CD4-positive, alpha-beta T cell treated with Interleukin-17A for 4 hours (primary cell): ENCODE data around the gene ANO6.
"Not testable (repeated sequence)": the region's sequence is repeated elsewhere in the genome, so short reads cannot be mapped to it uniquely, and the experiment has no call there.

Experiments
- DNase-seq: peaks from one replicate; pipeline ENCODE4 v3.0.0-alpha.2; 2020; ENCODE audit warnings: mixed read lengths

The ANO6 gene

DNA sequence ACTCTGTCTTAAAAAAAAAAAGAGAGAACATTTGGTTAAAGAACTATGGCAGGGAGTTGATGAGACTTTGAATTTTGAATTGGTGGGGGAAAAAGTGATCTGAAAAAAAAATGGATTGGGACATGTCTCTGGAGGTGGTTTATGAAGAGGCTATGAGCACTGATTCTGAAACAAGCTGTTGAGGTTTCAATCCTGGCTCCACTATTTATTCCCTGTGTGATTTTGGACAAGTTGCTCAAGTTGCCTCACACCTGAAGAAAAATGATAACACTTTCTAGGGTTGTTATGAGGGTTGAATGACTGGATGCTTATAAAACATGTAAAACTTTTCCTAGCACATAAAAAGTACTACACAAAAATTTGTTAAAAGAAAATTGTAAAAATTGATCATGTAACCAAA is 1.8 kb upstream of the ANO6 start:
- no peak for DNase-seq

DNA sequence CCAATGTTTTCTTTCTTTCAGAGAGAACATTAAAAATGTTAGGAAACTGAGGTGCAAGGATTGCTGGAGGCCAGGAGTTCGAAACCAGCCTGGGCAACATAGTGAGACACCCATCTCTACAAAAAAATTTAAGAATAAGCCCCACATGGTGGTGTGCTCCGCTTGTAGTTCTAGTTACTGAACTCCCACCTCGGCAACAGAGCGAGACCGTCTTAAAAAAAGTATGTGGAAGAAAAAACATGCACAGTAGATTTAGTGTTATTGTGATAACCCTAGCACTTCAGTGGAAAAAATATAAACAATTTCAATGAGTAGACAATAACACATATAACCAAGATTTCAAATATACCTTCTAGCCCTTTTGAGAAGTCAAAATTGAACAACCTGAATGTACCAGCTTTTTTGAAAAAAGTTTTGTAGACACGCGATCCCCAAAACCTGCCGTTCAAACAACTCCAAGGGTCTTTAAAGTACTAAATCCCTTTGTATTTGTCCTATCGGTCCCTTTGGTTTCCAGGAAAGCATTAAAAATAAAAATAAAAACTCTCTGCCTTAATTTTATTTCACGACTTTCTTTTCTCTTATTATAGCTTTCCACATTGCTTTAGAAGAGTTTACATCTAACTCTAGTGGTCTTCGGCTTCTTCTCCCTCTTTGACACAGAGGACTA is 1.0 kb upstream of the ANO6 start:
- peak; percentile 15 for DNase-seq

DNA sequence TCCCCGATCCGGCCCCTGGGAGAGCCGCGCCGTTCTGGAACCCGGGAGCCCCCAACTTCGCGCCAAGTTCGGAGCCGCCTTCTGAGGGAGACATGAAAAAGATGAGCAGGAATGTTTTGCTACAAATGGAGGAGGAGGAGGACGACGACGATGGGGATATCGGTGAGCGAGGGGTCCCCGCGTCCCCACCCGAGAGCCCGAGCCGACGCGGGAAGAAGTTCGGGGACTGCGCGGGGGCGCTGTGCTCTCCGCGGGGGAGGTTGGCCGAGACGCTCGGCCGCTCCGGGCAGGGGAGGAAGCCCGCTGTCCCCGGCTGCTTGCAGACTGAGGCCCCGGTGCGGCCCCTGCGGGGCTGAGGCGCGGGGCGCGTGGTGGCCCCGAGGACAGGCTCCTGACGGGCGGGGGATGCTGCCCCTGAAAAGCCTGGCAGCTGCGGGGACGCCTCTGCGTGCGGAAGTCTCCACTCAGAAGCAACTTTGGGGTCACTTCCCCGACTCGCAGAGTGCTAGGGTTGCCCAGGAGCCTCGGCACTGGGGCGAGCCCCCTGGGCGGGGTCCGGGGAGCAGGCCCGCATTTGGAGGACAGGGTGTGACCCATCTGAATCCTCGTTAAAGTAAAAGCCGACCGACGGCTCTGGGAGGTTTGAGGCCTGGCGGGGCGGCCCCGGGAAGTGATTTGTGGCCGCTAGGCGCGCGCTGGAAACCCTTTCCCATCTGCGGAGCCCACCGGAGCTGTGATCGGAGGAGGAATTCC is 511 bp downstream of the ANO6 start:
- peak; percentile 52 for DNase-seq

DNA sequence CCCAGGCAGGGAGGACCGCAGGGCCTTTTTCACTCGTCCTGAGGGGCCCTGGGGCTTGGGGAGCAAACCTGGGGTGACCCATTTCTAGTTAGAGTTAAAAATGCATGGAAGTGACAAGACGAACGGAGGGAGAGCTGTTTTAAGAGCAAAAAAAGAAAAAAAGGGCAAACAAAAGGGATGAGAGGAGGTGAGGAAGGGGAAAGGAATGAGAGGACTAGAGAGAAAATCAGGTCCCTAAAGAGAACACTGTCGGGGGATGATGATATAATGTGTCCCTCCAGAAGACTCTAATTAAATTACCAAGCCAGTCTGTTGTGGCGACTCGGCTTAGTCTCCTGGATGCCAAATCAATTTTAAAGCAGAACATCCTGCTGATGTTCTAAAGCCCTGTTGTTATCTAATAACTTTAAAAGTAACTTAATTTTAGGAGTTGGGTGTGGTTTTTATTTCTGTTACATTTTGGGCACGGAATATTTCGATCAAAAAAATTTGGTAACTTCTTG is 1.1 kb downstream of the ANO6 start:
- DNase-seq: no peak

DNA sequence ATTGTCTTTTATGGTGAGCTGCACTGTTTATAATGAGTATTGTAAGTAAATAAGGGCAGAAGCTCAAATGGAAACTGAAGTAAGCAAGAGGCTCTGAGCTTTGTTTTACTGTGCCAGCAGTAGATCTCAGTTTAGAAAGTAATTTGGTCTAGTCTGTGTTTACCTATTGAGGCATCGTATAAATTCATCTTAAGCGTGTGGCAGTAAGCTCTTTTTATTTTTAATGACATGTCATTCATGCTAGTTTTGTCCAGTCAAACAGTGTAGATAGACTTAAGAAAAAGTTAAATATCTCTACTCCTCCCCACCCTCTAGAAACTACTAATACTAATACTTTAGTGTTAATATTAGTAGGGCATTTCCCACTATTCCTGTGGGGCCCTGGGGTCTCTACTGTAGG is 2.0 kb downstream of the ANO6 start:
- no peak for DNase-seq

DNA sequence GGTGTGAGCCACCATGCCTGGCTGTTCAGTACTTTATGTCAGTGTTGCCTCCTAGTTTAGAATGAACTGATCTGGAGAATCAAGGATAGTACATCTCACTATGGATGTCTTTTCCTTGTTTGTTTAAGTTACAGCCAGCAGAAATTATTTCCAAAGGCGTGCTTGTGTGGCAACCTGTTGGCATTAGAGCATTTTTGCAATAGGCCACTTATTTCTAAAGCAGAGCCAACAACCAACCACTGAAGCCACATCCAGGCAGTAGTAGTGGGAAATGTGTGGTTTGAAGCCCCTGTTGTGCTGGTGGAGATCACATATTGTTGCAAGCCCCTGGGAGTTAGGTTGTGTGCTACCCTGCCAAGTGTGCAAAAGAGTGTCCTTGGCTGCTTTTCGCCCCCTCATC is 3.7 kb downstream of the ANO6 start:
- no peak for DNase-seq

DNA sequence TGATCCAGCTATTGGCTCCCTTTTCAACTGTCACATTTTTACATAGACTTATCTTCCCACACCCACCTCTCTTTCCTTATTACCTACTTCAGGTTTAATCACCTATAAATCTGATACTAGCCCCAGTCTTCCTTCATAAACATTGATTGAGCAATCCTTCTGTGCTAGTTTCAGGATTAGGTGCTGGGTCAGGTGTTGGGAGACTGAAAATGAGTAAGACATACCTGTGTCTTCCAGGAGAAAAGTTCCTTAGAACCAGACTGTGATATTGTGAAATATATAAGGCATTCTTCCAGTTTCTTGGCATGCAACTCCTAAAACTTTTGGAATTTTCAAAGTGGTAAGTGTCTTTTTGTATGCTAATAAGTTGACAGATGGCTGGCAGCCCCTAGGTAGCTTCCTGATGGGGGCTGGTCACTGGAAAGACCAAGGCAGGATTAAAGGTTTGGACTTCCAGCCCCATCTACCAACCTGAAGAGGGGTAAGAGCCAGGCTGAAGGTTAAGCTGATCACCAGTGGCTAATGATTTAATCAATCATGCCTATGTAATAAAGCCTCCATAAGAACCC is 4.6 kb downstream of the ANO6 start:
- no peak for DNase-seq

DNA sequence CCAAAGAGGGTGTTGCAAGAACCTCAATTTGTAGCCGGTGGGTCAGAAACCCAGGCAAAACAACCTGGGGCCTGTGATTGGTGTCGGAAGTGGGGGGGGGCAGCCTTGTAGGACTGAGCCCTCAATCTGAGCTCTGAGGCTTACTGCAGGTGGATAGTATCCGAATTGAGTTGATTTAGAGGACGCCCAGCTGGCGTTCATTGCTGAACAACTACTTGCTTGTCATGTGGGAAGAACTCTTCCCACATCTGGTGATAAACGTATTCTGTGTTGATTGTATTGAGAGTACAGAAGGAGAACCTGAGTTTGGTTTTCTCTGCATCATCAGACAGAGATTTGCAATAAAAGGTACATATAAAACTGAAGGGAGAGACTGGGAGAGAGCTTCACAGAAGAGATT is 5.1 kb downstream of the ANO6 start:
- no peak for DNase-seq

DNA sequence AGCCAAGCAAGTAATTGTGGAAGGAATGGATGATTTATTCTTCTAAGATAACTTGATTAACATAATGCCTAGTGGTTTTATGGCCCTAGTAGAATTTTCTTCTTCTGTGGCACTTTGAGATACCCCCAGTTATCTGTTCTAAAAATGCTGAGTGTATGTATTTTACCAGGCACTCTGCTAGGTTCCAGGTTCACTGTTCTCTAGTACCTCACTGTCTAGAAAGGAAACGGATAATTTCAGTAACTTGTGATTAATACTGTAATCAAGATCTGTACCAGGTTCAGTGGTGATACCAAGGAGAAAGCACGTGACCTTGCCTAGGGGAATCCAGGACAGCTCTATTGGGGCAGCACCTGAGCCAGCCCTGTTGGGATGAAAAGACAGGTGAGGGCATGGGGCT is 8.0 kb downstream of the ANO6 start:
- no peak for DNase-seq

DNA sequence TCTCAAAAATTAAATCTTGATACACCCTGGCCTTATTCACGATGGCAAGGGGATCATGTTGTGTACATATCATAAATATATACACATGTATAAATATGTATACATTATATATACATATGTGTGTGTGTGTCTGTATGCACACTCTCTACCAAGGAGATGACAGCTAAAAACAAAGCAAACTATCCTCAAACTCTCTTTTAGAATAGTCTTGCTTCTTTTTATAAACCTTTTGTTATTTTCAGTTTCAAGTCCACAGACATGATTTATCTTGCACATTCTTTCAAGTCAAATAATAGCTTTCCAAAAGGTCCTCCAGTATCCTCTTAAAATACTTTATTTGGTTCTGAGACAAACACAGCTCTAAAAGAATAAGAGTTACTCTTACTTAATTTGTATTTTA is 8.4 kb downstream of the ANO6 start:
- DNase-seq: no peak

DNA sequence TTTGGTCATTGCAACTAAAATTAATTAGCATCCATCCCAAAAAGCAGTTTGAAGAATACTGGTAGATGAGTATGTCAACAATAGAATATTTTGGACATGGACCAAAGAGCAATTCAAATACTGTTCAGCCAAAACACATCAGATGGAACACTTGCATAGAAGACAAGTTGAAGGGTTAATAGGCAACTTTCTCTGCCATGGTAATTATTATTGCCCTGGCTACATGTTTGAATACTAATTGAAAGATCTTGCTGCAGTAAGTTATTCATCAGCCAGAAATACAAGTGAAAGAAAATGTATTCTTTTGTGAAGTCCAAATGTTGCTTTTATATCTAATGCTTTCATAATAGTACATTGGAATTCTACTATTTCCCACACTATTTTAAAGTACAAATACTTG is 10.1 kb downstream of the ANO6 start:
- no peak for DNase-seq

DNA sequence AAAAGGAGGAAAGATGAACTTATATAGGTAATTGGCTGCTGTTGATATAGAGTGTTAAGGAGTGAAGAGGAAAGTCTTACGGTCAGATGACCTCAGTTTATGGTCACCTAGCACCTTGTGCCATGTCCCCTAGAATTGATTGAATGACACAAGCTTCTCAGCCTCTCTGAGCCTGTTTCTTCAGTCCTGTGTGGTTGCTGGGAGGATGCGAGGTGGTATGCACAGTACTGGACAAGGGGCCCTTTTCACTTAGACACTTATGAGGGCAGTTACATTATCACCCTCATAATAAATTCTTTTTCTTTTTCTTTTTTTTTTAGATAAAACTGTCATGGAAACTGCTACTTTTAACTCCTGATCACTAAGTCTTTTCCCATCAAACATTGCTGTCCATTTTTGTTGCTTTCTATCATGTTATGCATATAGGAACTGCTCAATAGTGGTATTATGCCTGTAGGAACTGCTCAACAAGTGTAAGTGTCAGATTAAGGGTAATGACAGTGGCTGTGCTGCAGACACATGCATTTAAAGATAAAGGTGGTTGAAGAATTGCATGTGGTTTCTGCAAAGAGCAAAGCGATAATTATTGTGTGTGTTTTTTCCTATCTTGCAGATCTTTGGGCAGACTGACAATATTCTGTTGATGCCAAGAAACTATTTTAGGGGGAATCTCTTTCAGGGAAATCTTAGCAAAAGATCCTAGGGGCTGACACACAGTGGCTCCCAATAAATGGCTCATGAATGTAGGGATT is 11.6 kb downstream of the ANO6 start:
- DNase-seq: no peak

DNA sequence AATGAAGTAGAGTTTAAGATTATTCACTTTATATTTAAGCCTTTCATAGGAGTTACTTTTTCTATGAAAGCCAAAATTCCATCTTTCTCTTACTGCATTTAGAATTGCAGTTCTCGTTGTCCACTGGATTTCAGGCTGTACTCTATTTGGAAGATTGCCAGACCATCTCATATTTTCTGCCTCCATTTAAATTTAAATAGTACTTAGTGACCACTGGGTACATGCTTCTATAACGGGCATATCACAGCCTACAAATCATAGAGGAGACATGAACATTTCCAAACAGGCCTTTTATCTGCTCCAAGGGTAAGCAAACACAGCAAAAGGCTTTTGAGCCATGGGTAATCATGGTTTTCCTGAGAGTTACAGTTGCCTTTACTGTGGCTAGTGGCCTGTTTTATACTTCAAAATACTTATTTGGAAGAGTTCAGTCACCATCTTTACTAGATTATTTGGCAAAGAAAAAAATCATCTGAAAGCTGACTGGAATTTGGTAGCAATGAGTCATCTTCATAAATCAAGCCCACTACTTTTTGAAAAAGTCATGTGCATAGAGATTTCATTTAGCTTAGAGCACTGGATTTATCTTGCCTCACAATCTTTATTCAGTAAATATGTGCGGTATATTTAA is 15.7 kb downstream of the ANO6 start:
- DNase-seq: no peak

DNA sequence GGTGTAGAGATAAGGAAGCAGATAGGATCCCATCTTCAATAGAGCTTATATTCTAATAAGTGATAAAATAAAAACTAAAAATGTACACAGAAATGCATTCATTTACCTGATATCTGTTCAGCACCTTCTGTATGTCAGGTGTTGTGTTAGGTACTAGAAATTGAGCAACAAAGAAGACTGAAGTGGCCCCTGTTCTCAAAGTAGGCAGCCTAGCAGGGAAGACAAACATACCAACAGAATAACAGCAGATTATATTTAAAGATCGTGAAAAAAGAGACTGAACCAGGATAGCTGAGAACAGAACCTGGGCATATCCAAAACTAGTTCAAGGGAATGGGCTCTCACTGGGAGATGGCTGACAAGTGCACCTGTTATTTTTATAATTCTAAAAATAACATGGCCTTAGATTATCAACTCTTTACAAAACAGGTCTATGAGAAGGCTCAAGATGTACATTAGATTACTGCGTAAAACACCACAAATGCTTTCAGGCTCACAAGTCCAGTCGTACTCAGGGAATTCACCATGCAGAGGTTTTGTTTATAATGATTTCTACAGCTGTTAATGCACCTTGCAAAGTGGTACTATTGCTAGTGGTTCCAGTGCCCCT is 16.4 kb downstream of the ANO6 start:
- DNase-seq: no peak

DNA sequence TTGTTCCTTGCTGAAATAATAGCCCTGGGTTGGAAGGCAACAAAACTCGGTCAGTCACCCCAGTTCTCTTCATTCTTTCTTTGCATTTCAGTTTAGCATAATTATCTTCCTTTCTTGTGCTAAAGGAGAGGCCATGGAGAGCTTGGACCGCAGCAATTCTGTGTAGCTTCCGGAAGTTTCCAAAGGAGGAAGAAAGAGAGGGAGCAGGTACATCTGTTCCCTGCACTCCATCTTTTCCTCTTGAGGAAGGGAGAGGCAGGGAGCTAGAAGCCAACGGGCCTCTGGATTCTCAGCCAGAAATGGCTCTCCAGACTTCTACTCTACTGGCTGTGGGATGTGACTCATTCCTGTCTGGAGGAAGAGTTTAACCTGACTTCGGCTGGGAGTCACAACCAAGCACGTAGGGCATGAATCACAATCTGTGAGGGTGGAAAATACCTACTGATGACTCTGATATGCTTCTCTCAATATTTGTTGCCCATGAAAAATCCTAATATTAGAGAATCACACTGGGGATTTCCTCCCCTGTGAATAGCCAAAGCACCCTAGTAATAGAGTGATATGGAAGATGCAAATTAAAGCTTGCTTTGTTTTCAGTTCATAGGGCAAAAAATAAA is 17.0 kb downstream of the ANO6 start:
- DNase-seq: no peak

DNA sequence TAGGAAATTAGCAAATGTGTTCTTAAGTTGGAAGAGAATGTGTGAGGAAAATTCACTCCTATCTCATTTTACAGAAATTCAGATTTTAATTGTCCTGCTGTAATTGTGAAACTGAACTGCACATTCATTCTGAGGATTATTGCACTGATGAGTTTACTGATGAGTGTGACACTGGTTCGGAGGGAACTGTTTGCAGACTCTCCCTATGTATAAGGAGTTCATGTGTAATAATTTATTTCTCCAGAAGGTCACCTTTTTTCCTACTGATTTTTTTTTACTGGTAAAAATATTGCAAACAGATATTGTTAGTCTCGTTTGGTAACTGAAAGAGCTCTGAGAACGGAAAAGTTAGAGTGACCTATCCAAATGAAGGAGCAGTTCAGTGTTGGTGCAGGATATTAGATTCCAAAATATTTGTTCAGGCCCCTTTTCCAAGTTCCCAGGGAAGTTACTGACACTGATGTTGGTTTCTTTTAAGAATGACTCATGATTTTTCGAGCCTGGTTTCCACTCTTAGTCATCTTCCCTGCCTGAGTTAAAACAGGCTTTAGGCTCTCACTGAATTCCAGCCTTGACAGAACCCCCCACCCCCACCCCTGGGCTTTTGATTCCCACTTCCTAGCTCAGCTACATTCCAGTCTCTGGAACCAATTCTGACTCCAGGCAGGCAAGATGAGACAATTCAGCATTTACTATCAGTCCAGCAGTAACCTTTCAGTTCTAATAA is 18.4 kb downstream of the ANO6 start:
- no peak for DNase-seq

DNA sequence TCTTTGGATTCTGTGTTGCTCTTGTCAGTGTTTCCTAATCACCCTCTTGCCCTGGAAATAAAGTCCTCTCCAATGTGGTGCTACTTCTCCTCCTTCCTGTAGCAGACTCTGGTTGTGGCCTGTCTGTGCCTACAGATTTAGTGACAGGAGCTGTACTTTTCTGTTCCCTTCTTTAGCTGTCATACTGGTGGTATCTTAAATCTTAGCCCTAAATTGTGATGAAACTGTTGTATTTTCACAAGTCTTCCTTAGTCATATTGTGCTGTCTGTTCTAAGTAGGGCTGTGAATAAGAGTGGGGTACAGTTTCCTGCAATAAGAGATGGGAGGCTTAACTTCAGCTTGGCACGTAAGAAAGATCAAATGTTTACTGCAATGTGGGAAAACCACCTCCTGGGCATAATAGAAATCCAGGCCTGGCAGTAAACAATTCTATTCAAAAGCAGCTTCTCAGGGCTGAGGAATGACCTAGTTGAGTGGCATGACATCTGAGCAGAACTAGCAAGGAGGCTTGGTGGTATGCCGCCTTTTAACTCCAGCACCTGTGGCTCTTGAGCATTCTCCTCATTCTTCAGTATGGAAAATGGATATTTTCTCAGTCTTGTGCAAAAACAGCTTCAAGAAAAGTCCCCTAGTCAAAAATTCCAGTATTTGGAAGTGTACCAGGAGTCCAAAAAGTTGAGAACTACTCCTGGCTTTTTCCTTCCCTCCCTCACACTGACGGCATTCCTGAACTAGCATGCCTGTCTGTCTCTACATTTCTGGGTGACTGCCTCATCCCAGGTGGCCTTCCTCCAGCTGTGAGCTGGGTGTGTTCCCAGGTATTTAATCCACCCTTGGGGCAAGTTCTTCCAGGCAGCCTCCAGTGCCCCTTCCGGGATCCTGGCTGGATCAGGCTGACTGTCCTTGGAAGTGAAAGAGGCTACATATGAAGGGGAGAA is 19.5 kb downstream of the ANO6 start:
- no peak for DNase-seq

DNA sequence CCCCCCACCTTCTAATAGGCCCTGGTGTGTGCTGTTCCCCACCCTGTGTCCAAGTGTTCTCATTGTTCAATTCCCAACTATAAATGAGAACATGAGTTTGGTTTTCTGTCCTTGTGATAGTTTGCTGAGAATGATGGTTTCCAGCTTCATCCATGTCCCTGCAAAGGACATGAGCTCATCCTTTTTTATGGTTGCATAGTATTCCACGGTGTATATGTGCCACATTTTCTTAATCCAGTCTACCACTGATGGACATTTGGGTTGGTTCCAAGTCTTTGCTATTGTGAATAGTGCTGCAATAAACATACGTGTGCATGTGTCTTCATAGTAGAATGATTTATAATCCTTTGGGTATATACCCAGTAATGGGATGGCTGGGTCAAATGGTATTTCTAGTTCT is 20.5 kb downstream of the ANO6 start:
- DNase-seq: not testable (repeated sequence)

DNA sequence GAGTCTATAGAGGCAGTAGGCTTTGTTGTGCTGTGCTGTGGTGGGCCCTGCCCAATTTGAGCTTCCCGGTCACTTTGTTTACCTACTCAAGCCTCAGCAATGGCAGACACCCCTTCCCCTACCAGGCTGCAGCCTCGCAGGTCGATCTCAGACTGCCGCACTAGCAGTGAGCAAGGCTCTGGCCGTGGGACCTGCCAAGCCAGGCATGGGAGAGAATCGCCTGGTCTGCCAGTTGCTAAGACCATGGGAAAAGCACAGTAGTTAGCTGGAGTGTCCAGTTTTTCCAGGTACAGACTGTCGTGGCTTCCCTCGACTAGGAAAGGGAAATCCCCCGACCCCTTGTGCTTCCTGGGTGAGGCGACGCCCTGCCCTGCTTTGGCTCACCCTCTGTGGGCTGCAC is 26.3 kb downstream of the ANO6 start:
- DNase-seq: no peak

DNA sequence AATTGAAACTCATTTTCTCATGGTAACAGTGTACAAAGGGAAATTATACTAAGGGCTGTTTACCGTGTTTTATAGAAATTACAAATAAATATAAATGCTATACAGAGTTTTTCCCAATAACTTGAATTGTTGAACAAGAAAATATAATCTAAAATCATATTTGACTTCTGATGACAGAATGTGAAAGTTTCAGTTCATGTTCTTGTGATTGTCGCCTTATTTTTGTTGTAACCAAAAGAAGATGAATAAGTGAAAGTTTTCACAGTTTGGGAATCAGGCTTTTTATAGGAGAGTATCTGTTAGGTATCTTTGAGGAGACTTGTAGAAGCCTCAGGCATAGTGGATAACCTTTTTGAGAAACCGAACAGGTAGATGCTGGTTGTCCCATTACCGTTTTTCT is 28.1 kb downstream of the ANO6 start:
- DNase-seq: no peak
